Measurements from ENCODE around the gene TOX2. TPM values are rescaled to one million over a fixed set of nuclear protein-coding genes. Genes with fewer than 3 reads are reported as not detected.

The TOX2 gene
- total and polyA plus RNA-seq, 9 donors: 0.44 to 5.7 (median 2.2) TPM

GRCh38 chr20:44083220-44083933 lies 168.7 kb downstream of the TOX2 start:
- peak; percentile 75 for DNase-seq
- H3K36me3 ChIP-seq (ENCODE audit: control insufficient read depth, insufficient read depth, low read length): no peaks in the 10 kb centered on the region
- peak overlapping the region; percentile 31 for H3K27ac ChIP-seq (ENCODE audit: low read length)
- peaks cover 17% of the 10 kb centered on the region for H3K4me1 ChIP-seq (ENCODE audit: control insufficient read depth, insufficient read depth, low read length)
- H3K4me3 ChIP-seq (ENCODE audit: low read length): no peak overlapping the region
- H3K9me3 ChIP-seq (replicated peaks; ENCODE audit: control insufficient read depth, low read depth, low read length): no peaks in the 10 kb centered on the region
- H3K27me3 ChIP-seq (ENCODE audit: control insufficient read depth, insufficient read depth, low read length): no peaks in the 10 kb centered on the region
- 37% methylated on average over 8 of the region's 10 CpGs for WGBS (ENCODE audit: insufficient coverage)

- peaks cover 17% of the 10 kb centered on the region for H3K4me1 ChIP-seq (ENCODE audit: control insufficient read depth, insufficient read depth, low read length)
- H3K36me3 ChIP-seq (ENCODE audit: control insufficient read depth, insufficient read depth, low read length): no peaks in the 10 kb centered on the region
- no peak overlapping the region for H3K4me3 ChIP-seq (ENCODE audit: low read length)
- no CpG with 5 or more reads among the region's 2 CpGs for WGBS (ENCODE audit: insufficient coverage)
- DNase-seq: no peak
- no peaks in the 10 kb centered on the region for H3K9me3 ChIP-seq (replicated peaks; ENCODE audit: control insufficient read depth, low read depth, low read length)
- no peak overlapping the region for H3K27ac ChIP-seq (ENCODE audit: low read length)
- no peaks in the 10 kb centered on the region for H3K27me3 ChIP-seq (ENCODE audit: control insufficient read depth, insufficient read depth, low read length)
Measured at GRCh38 chr20:44084439-44084838, 169.8 kb downstream of the TOX2 start.

- DNase-seq: no peak
- peaks cover 18% of the 10 kb centered on the region for H3K4me1 ChIP-seq (ENCODE audit: control insufficient read depth, insufficient read depth, low read length)
- H3K27ac ChIP-seq (ENCODE audit: low read length): no peak overlapping the region
- H3K36me3 ChIP-seq (ENCODE audit: control insufficient read depth, insufficient read depth, low read length): no peaks in the 10 kb centered on the region
- no peak overlapping the region for H3K4me3 ChIP-seq (ENCODE audit: low read length)
- H3K9me3 ChIP-seq (replicated peaks; ENCODE audit: control insufficient read depth, low read depth, low read length): no peaks in the 10 kb centered on the region
- WGBS (ENCODE audit: insufficient coverage): 92% methylated on average over 2 of the region's 7 CpGs
- no peaks in the 10 kb centered on the region for H3K27me3 ChIP-seq (ENCODE audit: control insufficient read depth, insufficient read depth, low read length)
Measured at GRCh38 chr20:44084891-44085290, 170.2 kb downstream of the TOX2 start.

- Histone ChIP-seq H3K27ac (ENCODE audit: low read length) (no peak overlapping the region), H3K4me1 (ENCODE audit: control insufficient read depth, insufficient read depth, low read length) (peaks cover 22% of the 10 kb centered on the region), H3K27me3 (ENCODE audit: control insufficient read depth, insufficient read depth, low read length) (no peaks in the 10 kb centered on the region), H3K4me3 (ENCODE audit: low read length) (no peak overlapping the region), H3K9me3 (replicated peaks; ENCODE audit: control insufficient read depth, low read depth, low read length) (no peaks in the 10 kb centered on the region), H3K36me3 (ENCODE audit: control insufficient read depth, insufficient read depth, low read length) (no peaks in the 10 kb centered on the region)
- DNase-seq: no peak
- 86% methylated on average over 8 of the region's 17 CpGs for WGBS (ENCODE audit: insufficient coverage)
Measured at GRCh38 chr20:44085616-44086434, 171.2 kb downstream of the TOX2 start.

DNA sequence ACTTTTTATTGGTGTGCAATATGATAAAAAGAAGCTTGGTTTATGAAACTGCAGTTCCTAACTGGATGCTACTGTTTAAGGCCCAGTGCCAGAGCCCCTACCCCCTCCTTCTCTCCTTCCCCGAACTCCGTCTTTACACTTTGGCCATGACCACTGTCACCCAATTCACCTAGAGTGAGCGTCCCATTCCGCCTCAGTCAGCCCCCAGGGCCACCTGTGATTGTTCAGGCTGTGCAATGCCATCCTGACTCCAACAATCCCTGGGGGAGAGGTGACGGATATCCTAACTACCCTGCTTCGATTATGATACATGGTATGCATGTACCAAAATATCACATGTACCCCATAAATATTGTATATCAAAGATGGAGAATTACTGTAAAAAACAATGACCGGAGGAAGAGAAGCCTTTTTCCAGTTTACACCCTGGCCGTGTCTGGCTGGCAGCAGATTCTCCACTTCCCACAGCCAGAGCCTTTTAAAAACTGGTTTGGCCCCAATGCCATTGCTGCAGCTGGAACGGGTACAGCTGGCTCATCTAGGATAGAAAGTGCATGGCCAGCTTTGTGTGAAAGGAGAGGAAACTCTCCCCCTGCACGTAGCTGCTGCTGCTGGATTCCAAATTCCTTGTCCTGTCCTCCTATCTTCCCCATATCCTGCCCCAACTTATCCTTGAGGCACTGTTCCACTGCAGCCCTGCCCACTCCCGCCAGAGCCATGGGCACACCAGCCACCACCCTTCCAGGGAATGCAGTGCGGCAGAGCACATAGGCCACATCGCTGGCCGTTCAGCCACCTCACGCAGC lies 172.6 kb downstream of the TOX2 start:
- peak; percentile 59 for DNase-seq
- WGBS (ENCODE audit: insufficient coverage): 77% methylated on average over 7 of the region's 15 CpGs

GRCh38 chr20:44087857-44088120 lies 173.1 kb downstream of the TOX2 start:
- DNase-seq: no peak
- Histone ChIP-seq H3K4me3 (ENCODE audit: low read length) (no peak overlapping the region), H3K9me3 (replicated peaks; ENCODE audit: control insufficient read depth, low read depth, low read length) (no peaks in the 10 kb centered on the region), H3K27ac (ENCODE audit: low read length) (no peak overlapping the region), H3K36me3 (ENCODE audit: control insufficient read depth, insufficient read depth, low read length) (no peaks in the 10 kb centered on the region), H3K4me1 (ENCODE audit: control insufficient read depth, insufficient read depth, low read length) (peaks cover 23% of the 10 kb centered on the region), H3K27me3 (ENCODE audit: control insufficient read depth, insufficient read depth, low read length) (no peaks in the 10 kb centered on the region)
- 93% methylated on average over 3 of the region's 4 CpGs for WGBS (ENCODE audit: insufficient coverage)

More for the DNA sequence above, 172.6 kb downstream of the TOX2 start:
- H3K27me3 ChIP-seq (ENCODE audit: control insufficient read depth, insufficient read depth, low read length): no peaks in the 10 kb centered on the region
- no peaks in the 10 kb centered on the region for H3K9me3 ChIP-seq (replicated peaks; ENCODE audit: control insufficient read depth, low read depth, low read length)
- no peak overlapping the region for H3K4me3 ChIP-seq (ENCODE audit: low read length)
- H3K4me1 ChIP-seq (ENCODE audit: control insufficient read depth, insufficient read depth, low read length): peaks cover 23% of the 10 kb centered on the region
- H3K27ac ChIP-seq (ENCODE audit: low read length): no peak overlapping the region
- no peaks in the 10 kb centered on the region for H3K36me3 ChIP-seq (ENCODE audit: control insufficient read depth, insufficient read depth, low read length)

DNA sequence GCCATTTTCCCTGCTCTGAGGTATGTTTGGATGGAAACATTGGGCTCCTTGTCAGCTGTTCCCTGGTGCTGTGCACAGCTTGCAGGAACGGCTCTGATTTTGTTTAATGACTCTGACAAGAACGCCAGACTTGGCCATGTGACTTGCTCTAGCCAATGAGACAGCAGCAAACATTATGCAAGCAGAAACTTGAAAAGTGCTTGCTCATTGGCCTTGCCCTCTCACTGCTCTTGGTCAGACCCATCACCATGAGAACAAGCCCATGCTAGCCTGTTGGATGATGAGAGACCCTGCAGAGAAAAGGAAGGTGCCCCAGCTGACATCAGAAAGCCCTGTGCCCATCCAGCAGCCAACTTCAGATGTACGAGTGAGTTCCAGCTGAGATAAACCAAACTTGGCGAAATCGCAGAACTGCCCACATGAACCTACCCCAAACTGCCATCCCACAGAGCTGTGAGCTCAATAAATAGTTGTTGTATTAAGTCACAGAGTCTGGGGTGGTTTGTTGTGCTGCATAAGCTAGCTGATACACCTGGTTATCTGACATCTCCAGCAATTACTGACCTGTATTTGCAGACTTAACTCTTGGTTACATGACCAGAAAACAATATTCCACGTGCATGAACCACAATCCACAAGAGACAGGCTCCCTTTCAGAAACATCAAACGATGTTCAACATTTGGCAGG lies 175.5 kb downstream of the TOX2 start:
- Histone ChIP-seq H3K9me3 (replicated peaks; ENCODE audit: control insufficient read depth, low read depth, low read length) (no peaks in the 10 kb centered on the region), H3K36me3 (ENCODE audit: control insufficient read depth, insufficient read depth, low read length) (no peaks in the 10 kb centered on the region), H3K4me3 (ENCODE audit: low read length) (no peak overlapping the region), H3K4me1 (ENCODE audit: control insufficient read depth, insufficient read depth, low read length) (peaks cover 18% of the 10 kb centered on the region), H3K27me3 (ENCODE audit: control insufficient read depth, insufficient read depth, low read length) (no peaks in the 10 kb centered on the region), H3K27ac (ENCODE audit: low read length) (no peak overlapping the region)
- 11% methylated on average over 3 of the region's 7 CpGs for WGBS (ENCODE audit: insufficient coverage)
- DNase-seq: no peak

GRCh38 chr20:44091026-44091425 lies 176.4 kb downstream of the TOX2 start:
- Histone ChIP-seq H3K9me3 (replicated peaks; ENCODE audit: control insufficient read depth, low read depth, low read length) (no peaks in the 10 kb centered on the region), H3K27me3 (ENCODE audit: control insufficient read depth, insufficient read depth, low read length) (no peaks in the 10 kb centered on the region), H3K36me3 (ENCODE audit: control insufficient read depth, insufficient read depth, low read length) (no peaks in the 10 kb centered on the region), H3K4me1 (ENCODE audit: control insufficient read depth, insufficient read depth, low read length) (peaks cover 18% of the 10 kb centered on the region), H3K4me3 (ENCODE audit: low read length) (no peak overlapping the region), H3K27ac (ENCODE audit: low read length) (no peak overlapping the region)
- DNase-seq: peak; percentile 28
- 79% methylated on average over 4 of the region's 4 CpGs for WGBS (ENCODE audit: insufficient coverage)

DNA sequence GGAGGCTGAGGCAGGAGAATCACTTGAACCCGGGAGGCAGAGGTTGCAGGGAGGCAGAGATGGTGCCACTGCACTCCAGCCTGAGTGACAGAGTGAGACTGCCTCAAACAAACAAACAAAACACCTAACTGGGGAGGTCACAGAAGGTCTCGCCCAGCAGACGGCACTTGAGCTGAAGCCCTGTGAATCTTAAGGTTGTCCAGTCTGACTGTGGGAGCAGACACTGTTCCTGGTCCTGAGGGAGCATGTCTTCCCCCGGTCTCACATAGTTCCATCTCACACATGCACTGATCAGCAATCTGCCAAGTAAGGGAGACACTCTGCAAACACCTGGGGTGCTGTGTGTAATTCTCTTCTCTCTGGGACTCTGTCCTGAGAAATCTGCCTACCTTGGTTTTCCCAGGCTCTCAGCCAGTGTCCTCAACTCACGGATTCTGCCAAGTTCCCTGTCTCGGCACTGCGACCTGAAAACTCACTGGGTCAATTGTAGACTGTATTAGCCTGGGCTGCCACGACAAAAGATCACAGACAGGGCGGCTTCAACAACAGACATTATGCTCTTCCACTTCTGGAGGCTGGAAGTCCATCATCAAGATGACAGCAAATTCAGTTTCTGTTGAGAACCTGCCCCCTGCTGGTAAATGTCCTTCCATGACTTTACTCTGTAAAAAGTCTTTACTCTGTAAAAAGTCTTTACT lies 178.0 kb downstream of the TOX2 start:
- H3K9me3 ChIP-seq (replicated peaks; ENCODE audit: control insufficient read depth, low read depth, low read length): no peaks in the 10 kb centered on the region
- H3K36me3 ChIP-seq (ENCODE audit: control insufficient read depth, insufficient read depth, low read length): no peaks in the 10 kb centered on the region
- H3K4me1 ChIP-seq (ENCODE audit: control insufficient read depth, insufficient read depth, low read length): peaks cover 11% of the 10 kb centered on the region
- no peak overlapping the region for H3K4me3 ChIP-seq (ENCODE audit: low read length)
- H3K27me3 ChIP-seq (ENCODE audit: control insufficient read depth, insufficient read depth, low read length): no peaks in the 10 kb centered on the region
- DNase-seq: no peak
- no peak overlapping the region for H3K27ac ChIP-seq (ENCODE audit: low read length)
- 64% methylated on average over 4 of the region's 9 CpGs for WGBS (ENCODE audit: insufficient coverage)

All from muscle of leg (tissue), 11 donors.